K562 (cell line): ENCODE measurements around the gene MYO3B. TPM values are rescaled to one million over a fixed set of nuclear protein-coding genes. Genes with fewer than 3 reads are reported as not detected.

ENCODE experiments used
- AFF4 ChIP-seq: sonication (generic); formaldehyde crosslinking; IDR thresholded peaks from 2 replicates; pipeline ENCODE4 v1.8.0; 2023; ENCODE audit warnings: mild to moderate bottlenecking, missing genetic modification reagents
- E4F1 ChIP-seq: fragments of 250-450 bp; sonication (Bioruptor Pico); IDR thresholded peaks from 2 replicates; pipeline ENCODE4 v1.5.0; 2021; ENCODE audit warnings: mild to moderate bottlenecking, borderline replicate concordance
- EWSR1 ChIP-seq: fragments of 450-650 bp; IDR thresholded peaks from 2 replicates; pipeline ENCODE4 v1.6.1; 2018; ENCODE audit warnings: borderline replicate concordance, mild to moderate bottlenecking, low read depth, moderate library complexity; ENCODE audit not compliant: partially characterized antibody
- NR1H2 ChIP-seq: sonication (generic); formaldehyde crosslinking; IDR thresholded peaks from 2 replicates; pipeline ENCODE4 v1.4.0; 2020; ENCODE audit warnings: mild to moderate bottlenecking, missing genetic modification reagents
- NR4A1 ChIP-seq, 2 experiments: fragments of 250-450 bp in 1 of 2; fragments of 450-650 bp in 1 of 2; sonication (Bioruptor Pico) in 1 of 2; IDR thresholded peaks; 2 replicates each; pipeline versions ENCODE4 v1.4.0 to v1.6.1; 2016 to 2020; ENCODE audit warnings: mild to moderate bottlenecking in 2 of 2, missing compliant biosample characterization in 1 of 2, missing genetic modification characterization in 1 of 2, moderate library complexity in 1 of 2
- NRF1 ChIP-seq, 2 experiments: fragments of 450-650 bp; IDR thresholded peaks in 1 of 2; conservative IDR thresholded peaks in 1 of 2; 2 replicates each; pipeline ENCODE4 v1.6.1; 2014; ENCODE audit warnings: mild to moderate bottlenecking in 2 of 2
- RBM14 ChIP-seq: fragments of 200-400 bp; formaldehyde crosslinking; IDR thresholded peaks from 2 replicates; pipeline ENCODE4 v1.6.1; 2018; ENCODE audit warnings: low read depth, mild to moderate bottlenecking, low read length, moderate library complexity, borderline replicate concordance; ENCODE audit not compliant: insufficient read depth
- SMAD2 ChIP-seq: fragments of 150-350 bp; IDR thresholded peaks from 2 replicates; pipeline ENCODE4 v1.6.1; 2014; ENCODE audit warnings: low read depth, mild to moderate bottlenecking, low read length
- ZBTB34 ChIP-seq: fragments of 250-450 bp; sonication (Bioruptor Pico); IDR thresholded peaks from 2 replicates; pipeline ENCODE4 v1.8.0; 2021; ENCODE audit warnings: mild to moderate bottlenecking, moderate library complexity
- ZNF23 ChIP-seq: fragments of 250-450 bp; sonication (Bioruptor Pico); IDR thresholded peaks from 2 replicates; pipeline ENCODE4 v1.4.0; 2020; ENCODE audit warnings: mild to moderate bottlenecking
- ZNF518B ChIP-seq: fragments of 250-450 bp; sonication (Bioruptor Pico); IDR thresholded peaks from 2 replicates; pipeline ENCODE4 v1.5.0; 2021; ENCODE audit warnings: mild to moderate bottlenecking, moderate library complexity
- ZNF639 ChIP-seq, 2 experiments: fragments of 200-800 bp in 1 of 2; sonication (Bioruptor generic) in 1 of 2; sonication (generic) in 1 of 2; formaldehyde crosslinking in 1 of 2; IDR thresholded peaks in 1 of 2; conservative IDR thresholded peaks in 1 of 2; 2 replicates each; pipeline versions ENCODE4 v1.5.0 to v1.6.1; 2016 to 2020; ENCODE audit warnings: missing compliant biosample characterization in 1 of 2, missing genetic modification characterization in 1 of 2, missing genetic modification reagents in 1 of 2
- polyA plus RNA-seq, 8 experiments: library from polyadenylated mRNA; depleted of rRNA in 4 of 8; stranded (reverse) in 5 of 8; unstranded in 3 of 8; fragments of >200 nt; fragmentation: Nextera tagmentation in 2 of 8; fragmentation: Illumina TruSeq in 1 of 8; extraction: Ambion mirVana in 2 of 8; extraction: Trizol in 1 of 8; gene quantifications; 2 replicates each; pipeline versions ENCODE4 v1.2.1 to v1.2.3, GENCODE V29; 2011 to 2014; ENCODE audit warnings: inconsistent platforms in 1 of 8, missing spikeins in 1 of 8
- total RNA-seq, 7 experiments: library from RNA; depleted of rRNA in 6 of 7; stranded (reverse); fragments of >200 nt in 6 of 7; fragmentation: Illumina TruSeq in 2 of 7; extraction: Trizol in 2 of 7; gene quantifications; 2 replicates each; pipeline versions ENCODE4 v1.2.1 to v1.2.3, GENCODE V29; 2011 to 2021; ENCODE audit warnings: low replicate concordance in 1 of 7

The MYO3B gene
- total and polyA plus RNA-seq, 9 of the 15 experiments (the other 6 are each of a cell fraction or from before 2014, with no cell fraction given) = 2.7 to 6.5 (median 3.6) TPM

- TF ChIP-seq ZNF518B (CRISPR knock-in tag) (no peak), EWSR1 (no peak), RBM14 (no peak), ZNF639 (CRISPR knock-in tag; conservative IDR thresholded peaks at IDR 0.05 in 1 of 2, IDR thresholded peaks at IDR 0.05 in 1 of 2) (peak in 1 of 2 experiments; percentile 24; a peak in 1 of 4 replicates), ZBTB34 (CRISPR knock-in tag) (no peak), AFF4 (CRISPR knock-in tag) (no peak), NR1H2 (CRISPR knock-in tag) (no peak), NR4A1 (CRISPR knock-in tag; IDR thresholded peaks at IDR 0.05) (no peak), NR4A1 (tag; IDR thresholded peaks at IDR 0.05) (0 out of 2 replicates have a peak, but pooled peaks have one; percentile 23), ZNF23 (CRISPR knock-in tag) (no peak), NRF1 (conservative IDR thresholded peaks at IDR 0.05 in 1 of 2, IDR thresholded peaks at IDR 0.05 in 1 of 2) (no peak), SMAD2 (no peak), E4F1 (CRISPR knock-in tag) (no peak)
These were observed 187.1 kb downstream of the MYO3B start (continued) for GRCh38 chr2:170365003-170365402.
